Myometrial cell (primary cell): Measurements from ENCODE around the gene SPHK1. TPM values are rescaled to one million over a fixed set of nuclear protein-coding genes. Genes with fewer than 3 reads are reported as not detected.

Source experiments
- total RNA-seq: library from RNA; depleted of rRNA; stranded (reverse); fragments of >200 nt; gene quantifications from 2 replicates; pipeline ENCODE4 v1.2.3, GENCODE V29; 2015

SPHK1 gene, protein sequence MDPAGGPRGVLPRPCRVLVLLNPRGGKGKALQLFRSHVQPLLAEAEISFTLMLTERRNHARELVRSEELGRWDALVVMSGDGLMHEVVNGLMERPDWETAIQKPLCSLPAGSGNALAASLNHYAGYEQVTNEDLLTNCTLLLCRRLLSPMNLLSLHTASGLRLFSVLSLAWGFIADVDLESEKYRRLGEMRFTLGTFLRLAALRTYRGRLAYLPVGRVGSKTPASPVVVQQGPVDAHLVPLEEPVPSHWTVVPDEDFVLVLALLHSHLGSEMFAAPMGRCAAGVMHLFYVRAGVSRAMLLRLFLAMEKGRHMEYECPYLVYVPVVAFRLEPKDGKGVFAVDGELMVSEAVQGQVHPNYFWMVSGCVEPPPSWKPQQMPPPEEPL
- 20.9 and 34.3 TPM in 2 replicates for total RNA-seq

GRCh38 chr17:76384222-76384986, at the start of gene SPHK1:
Gene SPHK1, plus strand, starts transcription at chr17:76384609. Its CDS starts 1,036 bp downstream, at chr17:76385645.

DNA sequence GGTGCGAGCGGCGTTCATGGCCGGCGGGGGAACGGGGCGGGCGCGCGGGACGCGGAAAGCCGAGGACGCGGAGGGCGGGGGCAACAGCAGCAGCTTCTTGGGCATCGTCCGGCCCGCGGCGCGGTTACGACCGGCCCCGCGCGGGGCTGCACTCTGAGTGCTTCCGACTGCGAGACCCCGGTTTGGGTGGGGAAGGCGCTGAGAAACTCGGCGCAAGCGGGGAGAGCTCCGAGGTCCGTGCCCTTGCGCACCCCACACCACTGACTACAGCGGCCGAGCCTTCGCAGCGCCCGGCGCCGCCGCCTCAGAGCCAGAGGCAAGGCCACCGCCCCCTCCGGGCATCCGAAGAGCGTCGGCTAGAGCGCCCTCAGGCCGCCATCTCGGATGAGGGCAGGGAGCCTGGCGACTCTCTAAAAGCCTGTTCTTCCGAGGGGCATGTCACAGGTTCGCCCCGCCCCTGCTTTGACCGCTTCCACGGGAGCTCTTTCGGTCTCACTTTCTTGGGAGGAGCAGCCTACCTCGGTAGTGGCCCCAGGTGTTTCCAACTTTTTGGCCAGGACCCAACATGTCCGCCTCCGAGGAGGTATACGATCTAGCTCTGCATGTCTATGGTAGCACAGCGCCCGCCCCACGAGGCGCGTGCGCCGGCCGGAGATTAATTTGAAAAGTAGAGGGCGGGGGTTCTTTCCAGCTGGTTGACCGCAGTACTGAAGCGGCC, 30.7 kb upstream of the SPHK1 start, which contains the start of gene PRPSAP1:
TSS of gene PRPSAP1 (minus strand) at position 318 of the 718 bp plus-strand sequence. CDS start at position 105, 213 bp downstream.

Other genes starting within 250 kb of the SPHK1 start
- gene FOXJ1, start 243.4 kb upstream of the SPHK1 start, total RNA-seq, result not detected in 2 replicates
- 0.29 and 0.89 TPM in 2 replicates for gene RNF157, start 144.1 kb upstream of the SPHK1 start, total RNA-seq
- 7.6 and 16.7 TPM in 2 replicates for gene UBALD2, start 119.3 kb upstream of the SPHK1 start, total RNA-seq
- gene QRICH2, start 76.3 kb upstream of the SPHK1 start, total RNA-seq, result 0.18 and 0.58 TPM in 2 replicates
- gene PRPSAP1, start 30.7 kb upstream of the SPHK1 start, total RNA-seq, result 31.9 and 39.5 TPM in 2 replicates
- gene UBE2O, start 68.5 kb downstream of the SPHK1 start, total RNA-seq, result 9.2 and 11.7 TPM in 2 replicates
- gene AANAT, start 83.0 kb downstream of the SPHK1 start, total RNA-seq, result not detected in 2 replicates
- 19.9 and 27.1 TPM in 2 replicates for gene RHBDF2, start 116.8 kb downstream of the SPHK1 start, total RNA-seq
- gene CYGB, start 153.1 kb downstream of the SPHK1 start, total RNA-seq, result 13.1 and 18.7 TPM in 2 replicates
- 0.71 TPM in 1 of 2 replicates, not detected in the other for gene PRCD, start 155.4 kb downstream of the SPHK1 start, total RNA-seq
- gene ST6GALNAC2, start 201.3 kb downstream of the SPHK1 start, total RNA-seq, result 1.7 and 4.6 TPM in 2 replicates